SK-N-SH (cell line): ENCODE results near the gene TCTN2. TPM values are rescaled to one million over a fixed set of nuclear protein-coding genes. Genes with fewer than 3 reads are reported as not detected.
A peak's percentile ranks its signal among the peaks of the same experiment; 100 is the strongest.

Source experiments
- CTCF ChIA-PET: fragments of 300-600, 350-600 bp; formaldehyde crosslinking; extraction: SDS; loops from one replicate; lab custom pipeline; 2021; lab: Yijun Ruan, JAX
- POLR2A ChIA-PET: fragments of 350-600 bp; sonication (Branson Sonifier 250); formaldehyde crosslinking; extraction: SDS; loops from one replicate; lab custom pipeline; 2020; ENCODE audit warnings: antibody characterized with exemption, inconsistent platforms; lab: Yijun Ruan, JAX
- DNase-seq: peaks from one replicate; pipeline ENCODE4 v3.0.0; 2012
- H2AFZ ChIP-seq: fragments of 200-600 bp; sonication (generic); 2 replicates; pipeline ENCODE4 v1.8.1; 2016; ENCODE audit warnings: antibody characterized with exemption, mild to moderate bottlenecking, low read depth
- H3F3A ChIP-seq: fragments of 200-600 bp; sonication (generic); replicated peaks from 2 replicates; pipeline ENCODE3; 2016; ENCODE audit warnings: antibody characterized with exemption, mild to moderate bottlenecking; ENCODE audit not compliant: insufficient read depth
- H3K27ac ChIP-seq, 2 experiments: fragments of 200-500 bp in 1 of 2; fragments of 200-600 bp in 1 of 2; sonication (Bioruptor generic) in 1 of 2; sonication (generic), shearing (Covaris generic) in 1 of 2; 2 replicates each; pipeline versions ENCODE4 v1.5.1 to v1.6.1; 2014 to 2016; ENCODE audit warnings: low read depth in 2 of 2, inconsistent platforms in 1 of 2, low read length in 1 of 2, mild to moderate bottlenecking in 1 of 2, mixed read lengths in 1 of 2
- H3K27me3 ChIP-seq: fragments of 200-600 bp; sonication (generic), shearing (Covaris generic); 2 replicates; pipeline ENCODE4 v1.6.1; 2016; ENCODE audit warnings: mixed run types; ENCODE audit not compliant: insufficient read depth
- H3K36me3 ChIP-seq, 2 experiments: fragments of 200-500 bp in 1 of 2; fragments of 200-600 bp in 1 of 2; sonication (Bioruptor generic) in 1 of 2; sonication (generic) in 1 of 2; replicated peaks in 1 of 2; 2 replicates each; pipeline versions ENCODE3 to v1.5.1; 2014 to 2016; ENCODE audit warnings: low read length in 1 of 2, mild to moderate bottlenecking in 1 of 2; ENCODE audit not compliant: insufficient read depth in 2 of 2, control insufficient read depth in 1 of 2
- H3K4me1 ChIP-seq, 2 experiments: fragments of 200-500 bp in 1 of 2; fragments of 200-600 bp in 1 of 2; sonication (Bioruptor generic) in 1 of 2; sonication (generic), shearing (Covaris generic) in 1 of 2; 2 replicates each; pipeline versions ENCODE4 v1.5.1 to v1.6.1; 2014 to 2016; ENCODE audit warnings: low read depth in 1 of 2, low read length in 1 of 2, mixed run types in 1 of 2; ENCODE audit not compliant: insufficient read depth in 2 of 2, control insufficient read depth in 1 of 2
- H3K4me2 ChIP-seq: fragments of 200-600 bp; sonication (generic), shearing (Covaris generic); 2 replicates; pipeline ENCODE4 v1.6.1; 2017; ENCODE audit warnings: mixed run types
- H3K4me3 ChIP-seq, 2 experiments: fragments of 200-500 bp in 1 of 2; fragments of 200-600 bp in 1 of 2; sonication (Bioruptor generic) in 1 of 2; sonication (generic), shearing (Covaris generic) in 1 of 2; 2 replicates each; pipeline versions ENCODE4 v1.5.1 to v1.8.1; 2014 to 2016; ENCODE audit warnings: low read depth in 2 of 2, inconsistent platforms in 1 of 2, low read length in 1 of 2, mild to moderate bottlenecking in 1 of 2, mixed read lengths in 1 of 2, moderate library complexity in 1 of 2
- H3K79me2 ChIP-seq: fragments of 200-600 bp; sonication (generic); 2 replicates; pipeline ENCODE4 v1.8.1; 2017; ENCODE audit warnings: mild to moderate bottlenecking; ENCODE audit not compliant: insufficient read depth
- H3K9ac ChIP-seq: fragments of 200-600 bp; sonication (generic); 2 replicates; pipeline ENCODE4 v1.6.1; 2017; ENCODE audit warnings: mixed run types
- H3K9me2 ChIP-seq: fragments of 200-600 bp; sonication (generic); 2 replicates; pipeline ENCODE4 v1.6.1; 2017; ENCODE audit warnings: mixed run types
- H3K9me3 ChIP-seq: fragments of 200-600 bp; sonication (generic); 2 replicates; pipeline ENCODE4 v1.6.1; 2017; ENCODE audit warnings: mixed run types, mild to moderate bottlenecking, moderate library complexity
- H4K20me1 ChIP-seq: fragments of 200-600 bp; sonication (generic); 2 replicates; pipeline ENCODE4 v1.6.1; 2017; ENCODE audit warnings: mild to moderate bottlenecking, mixed run types; ENCODE audit not compliant: insufficient read depth
- CHD2 ChIP-seq: fragments of 150-350 bp; IDR thresholded peaks from 2 replicates; pipeline ENCODE4 v1.6.1; 2018; ENCODE audit warnings: low read length; ENCODE audit not compliant: partially characterized antibody
- CTCF ChIP-seq: fragments of 200-600 bp; sonication (generic); IDR thresholded peaks from 2 replicates; pipeline ENCODE4 v1.6.1; 2017; ENCODE audit warnings: antibody characterized with exemption, mild to moderate bottlenecking, moderate library complexity
- ELF1 ChIP-seq: IDR thresholded peaks from 2 replicates; pipeline ENCODE4 v1.4.0; 2012
- FOSL2 ChIP-seq: IDR thresholded peaks from 2 replicates; pipeline ENCODE4 v1.4.0; 2012; ENCODE audit warnings: low read depth, mild to moderate bottlenecking, moderate library complexity, borderline replicate concordance
- FOXM1 ChIP-seq: IDR thresholded peaks from 2 replicates; pipeline ENCODE4 v1.4.0; 2012; ENCODE audit warnings: low read depth, mild to moderate bottlenecking
- GATA2 ChIP-seq: sonication (generic); formaldehyde crosslinking; IDR thresholded peaks from 2 replicates; pipeline ENCODE4 v1.5.0; 2020; ENCODE audit warnings: mild to moderate bottlenecking, missing genetic modification reagents
- IRF3 ChIP-seq: fragments of 150-350 bp; IDR thresholded peaks from 2 replicates; pipeline ENCODE4 v1.6.1; 2016; ENCODE audit warnings: mild to moderate bottlenecking, low read depth, low read length
- JUND ChIP-seq: IDR thresholded peaks from 2 replicates; pipeline ENCODE4 v1.4.0; 2012
- MAX ChIP-seq: IDR thresholded peaks from 2 replicates; pipeline ENCODE4 v1.4.0; 2012; ENCODE audit warnings: low read depth
- MXI1 ChIP-seq: IDR thresholded peaks from 2 replicates; pipeline ENCODE4 v1.6.1; 2012; ENCODE audit warnings: mild to moderate bottlenecking, low read depth, low read length, improper control_type of control experiment
- NRF1 ChIP-seq: IDR thresholded peaks from 2 replicates; pipeline ENCODE4 v1.6.1; 2012; ENCODE audit warnings: low read depth, mild to moderate bottlenecking, low read length
- RCOR1 ChIP-seq: fragments of 150-350 bp; IDR thresholded peaks from 2 replicates; pipeline ENCODE4 v1.6.1; 2017; ENCODE audit warnings: antibody characterized with exemption, low read length
- RFX5 ChIP-seq: IDR thresholded peaks from 2 replicates; pipeline ENCODE4 v1.6.1; 2012; ENCODE audit warnings: mild to moderate bottlenecking, improper control_type of control experiment, low read length
- SIN3A ChIP-seq: IDR thresholded peaks from 2 replicates; pipeline ENCODE4 v1.6.1; 2012; ENCODE audit warnings: low read depth, mild to moderate bottlenecking, low read length, moderate library complexity, borderline replicate concordance
- TAF1 ChIP-seq: IDR thresholded peaks from 2 replicates; pipeline ENCODE4 v1.6.1; 2012; ENCODE audit warnings: low read depth, mild to moderate bottlenecking, low read length, moderate library complexity, borderline replicate concordance
- TCF12 ChIP-seq: IDR thresholded peaks from 2 replicates; pipeline ENCODE4 v1.4.0; 2012
- TEAD4 ChIP-seq: IDR thresholded peaks from 2 replicates; pipeline ENCODE4 v1.4.0; 2012; ENCODE audit warnings: mild to moderate bottlenecking, borderline replicate concordance; ENCODE audit not compliant: insufficient read depth
- USF2 ChIP-seq: fragments of 150-350 bp; IDR thresholded peaks from 2 replicates; pipeline ENCODE4 v1.6.1; 2017; ENCODE audit warnings: antibody characterized with exemption, low read length, low read depth, borderline replicate concordance
- WGBS: methylation state at CpG from one replicate; pipeline ENCODE4 v1.1.6; 2017; ENCODE audit warnings: low lambda C conversion rate; 5-methylcytosine and 5-hydroxymethylcytosine counted together
- polyA plus RNA-seq, 3 experiments: library from polyadenylated mRNA; depleted of rRNA; stranded (reverse); fragments of >200 nt; gene quantifications; 2 replicates each; pipeline ENCODE4 v1.2.3, GENCODE V29; 2012

The TCTN2 gene
- polyA plus RNA-seq, 1 of the 3 experiments (the other 2 are of a cell fraction) = 9.1 TPM

GRCh38 chr12:123659996-123660727 is 10.8 kb upstream of the TCTN2 start (continued):
- TF ChIP-seq ELF1 (no peak), SIN3A (no peak), TCF12 (peak; percentile 62), FOXM1 (no peak), TEAD4 (0 out of 2 replicates have a peak, but pooled peaks have one; percentile 29), RCOR1 (no peak), CTCF (no peak), IRF3 (no peak)

- H3K79me2 ChIP-seq = no peaks in the 10 kb centered on the region
- H3F3A ChIP-seq = peaks cover 10% of the 10 kb centered on the region
- WGBS = 83% methylated on average over 8 of the region's 8 CpGs
- H4K20me1 ChIP-seq = no peaks in the 10 kb centered on the region
- no peak for DNase-seq
- ChIA-PET CTCF (interaction anchor here (0.9 kb wide), 1 partner anchor 18 kb away, joined by 3 read pairs; no protein-coding TSS in a partner anchor), POLR2A (no interaction called here)
- H3K27ac ChIP-seq = no peak overlapping the region
- TF ChIP-seq RCOR1 (no peak), GATA2 (CRISPR knock-in tag) (no peak), MXI1 (no peak), JUND (no peak), NRF1 (no peak), TAF1 (no peak), RFX5 (no peak), CHD2 (no peak), USF2 (no peak), CTCF (no peak), MAX (no peak), FOXM1 (no peak), SIN3A (no peak), ELF1 (no peak), FOSL2 (no peak)
- H3K27me3 ChIP-seq = no peaks in the 10 kb centered on the region
- peaks cover 7 to 8% of the 10 kb centered on the region in 2 experiments; a peak in 3 of 4 replicates for H3K4me1 ChIP-seq
- no peaks in the 10 kb centered on the region for H3K9me3 ChIP-seq
- no peak overlapping the region for H2AFZ ChIP-seq
- H3K9me2 ChIP-seq = no peaks in the 10 kb centered on the region
- peaks cover 3 to 17% of the 10 kb centered on the region in 2 experiments for H3K36me3 ChIP-seq
- no peak overlapping the region for H3K9ac ChIP-seq
- no peak overlapping the region for H3K4me2 ChIP-seq
- H3K4me3 ChIP-seq = no peak overlapping the region
Measured at GRCh38 chr12:123667771-123668170, 3.1 kb upstream of the TCTN2 start.
